HFFc6 (cell line): Measurements from ENCODE around the gene RGS1. TPM values are rescaled to one million over a fixed set of nuclear protein-coding genes. Genes with fewer than 3 reads are reported as not detected.
A peak's percentile ranks its signal among the peaks of the same experiment; 100 is the strongest.

Experiments used
- DNase-seq: peaks from one replicate; pipeline ENCODE4 v3.0.0-alpha.2; 2018
- H3K27ac Mint-ChIP-seq: 2 replicates; pipeline ENCODE4 v1.8.0; 2020; ENCODE audit warnings: mild to moderate bottlenecking, mixed read lengths
- H3K27me3 Mint-ChIP-seq: 2 replicates; pipeline ENCODE4 v1.8.0; 2021; ENCODE audit warnings: mild to moderate bottlenecking, moderate library complexity, mixed read lengths; ENCODE audit not compliant: insufficient read depth
- H3K36me3 Mint-ChIP-seq: 2 replicates; pipeline ENCODE4 v1.8.0; 2021; ENCODE audit warnings: low read depth, mixed read lengths
- H3K4me1 Mint-ChIP-seq: 2 replicates; pipeline ENCODE4 v1.8.0; 2020; ENCODE audit warnings: low read depth, mixed read lengths
- H3K4me3 Mint-ChIP-seq: 2 replicates; pipeline ENCODE4 v1.8.0; 2020; ENCODE audit warnings: mild to moderate bottlenecking, moderate library complexity, mixed read lengths
- H3K9me3 Mint-ChIP-seq: 2 replicates; pipeline ENCODE4 v1.8.0; 2020; ENCODE audit warnings: mild to moderate bottlenecking, mixed read lengths
- CTCF ChIP-seq: fragments of 200-600 bp; sonication (generic); IDR thresholded peaks from 2 replicates; pipeline ENCODE4 v1.5.0; 2021; ENCODE audit warnings: antibody characterized with exemption, mild to moderate bottlenecking
- total RNA-seq, 6 experiments: library from RNA; stranded (reverse); fragmentation: NEBNext Ultra II Directional; extraction: Animal tissue kit (Norgen Biotek cat#: 25700); gene quantifications; 2 replicates in 1 of 6; 3 replicates in 5 of 6; pipeline ENCODE4 v1.2.3, GENCODE V29; 2021

Gene RGS1
- total RNA-seq, 6 experiments from 2014 or later: not detected

GRCh38 chr1:192588546-192588945 is 13.0 kb downstream of the RGS1 start:
- Mint-ChIP-seq H3K27ac (peak overlapping the region; percentile 38; the same call in 1 of the 2 replicates), H3K9me3 (no peaks in the 10 kb centered on the region), H3K4me1 (peaks cover 52% of the 10 kb centered on the region), H3K4me3 (no peak overlapping the region), H3K27me3 (no peaks in the 10 kb centered on the region), H3K36me3 (no peaks in the 10 kb centered on the region)
- TF ChIP-seq CTCF: no peak
- peak; percentile 19 for DNase-seq

- DNase-seq: peak; percentile 28
- Mint-ChIP-seq H3K9me3 (no peaks in the 10 kb centered on the region), H3K4me3 (peak overlapping the region; percentile 37), H3K27ac (peak overlapping the region; percentile 43; the same call in 1 of the 2 replicates), H3K4me1 (peaks cover 50% of the 10 kb centered on the region), H3K36me3 (no peaks in the 10 kb centered on the region), H3K27me3 (no peaks in the 10 kb centered on the region)
- TF ChIP-seq CTCF: no peak
These were observed 14.2 kb downstream of the RGS1 start for GRCh38 chr1:192589813-192590212.

- Mint-ChIP-seq H3K9me3 (no peaks in the 10 kb centered on the region), H3K27me3 (no peaks in the 10 kb centered on the region), H3K4me1 (peaks cover 47% of the 10 kb centered on the region), H3K36me3 (no peaks in the 10 kb centered on the region), H3K4me3 (no peak overlapping the region), H3K27ac (no peak overlapping the region)
- TF ChIP-seq CTCF: no peak
- no peak for DNase-seq
These were observed 16.9 kb downstream of the RGS1 start for GRCh38 chr1:192592517-192592916.

- H3K36me3 Mint-ChIP-seq: no peaks in the 10 kb centered on the region
- DNase-seq: no peak
- no peaks in the 10 kb centered on the region for H3K27me3 Mint-ChIP-seq
- no peaks in the 10 kb centered on the region for H3K9me3 Mint-ChIP-seq
- H3K4me3 Mint-ChIP-seq: no peak overlapping the region
- H3K27ac Mint-ChIP-seq: no peak overlapping the region
- no peak for TF ChIP-seq CTCF
- peaks cover 41% of the 10 kb centered on the region for H3K4me1 Mint-ChIP-seq
These were observed 17.6 kb downstream of the RGS1 start for GRCh38 chr1:192592981-192593708.

GRCh38 chr1:192595299-192595698 is 19.7 kb downstream of the RGS1 start:
- no peak for DNase-seq
- H3K36me3 Mint-ChIP-seq: no peaks in the 10 kb centered on the region
- TF ChIP-seq CTCF: no peak
- H3K4me1 Mint-ChIP-seq: peaks cover 19% of the 10 kb centered on the region
- H3K4me3 Mint-ChIP-seq: no peak overlapping the region
- H3K27me3 Mint-ChIP-seq: no peaks in the 10 kb centered on the region
- H3K9me3 Mint-ChIP-seq: no peaks in the 10 kb centered on the region
- no peak overlapping the region for H3K27ac Mint-ChIP-seq
